Measurements from ENCODE around the gene CACNA1C.
"Not testable (repeated sequence)": the region's sequence is repeated elsewhere in the genome, so short reads cannot be mapped to it uniquely, and the experiment has no call there.

CACNA1C gene

GRCh38 chr12:2467447-2468195 lies 414.8 kb downstream of the CACNA1C start:
- no peak for DNase-seq

GRCh38 chr12:2475984-2476383 lies 423.2 kb downstream of the CACNA1C start:
- no peak for DNase-seq

GRCh38 chr12:2477009-2477766 lies 424.4 kb downstream of the CACNA1C start:
- no peak for DNase-seq

GRCh38 chr12:2479851-2480535 lies 427.2 kb downstream of the CACNA1C start:
- DNase-seq = no peak

GRCh38 chr12:2481346-2481745 lies 428.6 kb downstream of the CACNA1C start:
- no peak for DNase-seq

GRCh38 chr12:2481951-2482350 lies 429.2 kb downstream of the CACNA1C start:
- no peak for DNase-seq

- DNase-seq = no peak
Observed at GRCh38 chr12:2482938-2483660, 430.3 kb downstream of the CACNA1C start.

- DNase-seq = no peak
Observed at GRCh38 chr12:2483713-2484112, 430.9 kb downstream of the CACNA1C start.

- DNase-seq = no peak
Observed at GRCh38 chr12:2484141-2484776, 431.5 kb downstream of the CACNA1C start.

GRCh38 chr12:2485681-2486080 lies 432.9 kb downstream of the CACNA1C start:
- no peak for DNase-seq

GRCh38 chr12:2486796-2487195 lies 434.0 kb downstream of the CACNA1C start:
- DNase-seq = no peak

- no peak for DNase-seq
Observed at GRCh38 chr12:2487278-2487677, 434.5 kb downstream of the CACNA1C start.

GRCh38 chr12:2488131-2488530 lies 435.3 kb downstream of the CACNA1C start:
- DNase-seq = no peak

- no peak for DNase-seq
Observed at GRCh38 chr12:2488596-2488995, 435.8 kb downstream of the CACNA1C start.

GRCh38 chr12:2489275-2489674 lies 436.5 kb downstream of the CACNA1C start:
- no peak for DNase-seq

- DNase-seq = no peak
Observed at GRCh38 chr12:2490831-2491230, 438.0 kb downstream of the CACNA1C start.

- DNase-seq = not testable (repeated sequence)
Observed at GRCh38 chr12:2491349-2491748, 438.6 kb downstream of the CACNA1C start.

GRCh38 chr12:2492236-2492635 lies 439.4 kb downstream of the CACNA1C start:
- no peak for DNase-seq

GRCh38 chr12:2493086-2493485 lies 440.3 kb downstream of the CACNA1C start:
- DNase-seq = no peak

GRCh38 chr12:2494486-2495192 lies 441.9 kb downstream of the CACNA1C start:
- DNase-seq = no peak

- DNase-seq = no peak
Observed at GRCh38 chr12:2495417-2496112, 442.8 kb downstream of the CACNA1C start.

All from DMS153 (cell line).